ENCODE measurements around the gene ERRFI1. TPM values are rescaled to one million over a fixed set of nuclear protein-coding genes. Genes with fewer than 3 reads are reported as not detected.
"Not testable (repeated sequence)": the region's sequence is repeated elsewhere in the genome, so short reads cannot be mapped to it uniquely, and the experiment has no call there.

Gene ERRFI1
- total and polyA plus RNA-seq, 10 of the 15 experiments (the other 5 are each of a cell fraction or from before 2014, with no cell fraction given), result 0.90 to 6.5 (median 3.1) TPM

- TF ChIP-seq ZBTB11 (CRISPR knock-in tag; IDR thresholded peaks at IDR 0.05) (no peak), NRF1 (conservative IDR thresholded peaks at IDR 0.05; ENCODE audit: low read depth, low read length) (no peak), STAT3 (IDR thresholded peaks at IDR 0.05; ENCODE audit: low read depth, low read length) (no peak), SIN3A (IDR thresholded peaks at IDR 0.05; ENCODE audit: low read depth, low read length) (no peak), SIX5 (IDR thresholded peaks at IDR 0.05; ENCODE audit: low read depth, low read length, severe bottlenecking) (no peak), FOXK2 (IDR thresholded peaks at IDR 0.05) (no peak)
These were observed 33.1 kb upstream of the ERRFI1 start (continued) for GRCh38 chr1:8059161-8059622.

GRCh38 chr1:8057779-8058178, 31.7 kb upstream of the ERRFI1 start:
- FAIRE-seq; H4K20me1 ChIP-seq (ENCODE audit: control insufficient read depth, insufficient read depth): not testable (repeated sequence)

More at GRCh38 chr1:8057779-8058178, 31.7 kb upstream of the ERRFI1 start:
- DNase-seq (ENCODE audit: low read depth, low spot score); H3K79me2 ChIP-seq (ENCODE audit: control insufficient read depth, insufficient read depth, low read length); H3K36me3 ChIP-seq (ENCODE audit: control insufficient read depth in 2 of 2, insufficient read depth in 2 of 2, low read length in 1 of 2); ATAC-seq; H3K27ac ChIP-seq (ENCODE audit: control insufficient read depth, insufficient read depth); H3K4me3 ChIP-seq; POLR2A ChIA-PET; H3K4me2 ChIP-seq (ENCODE audit: control insufficient read depth, insufficient read depth); BruUV-seq (replicated peaks); H3K9me3 ChIP-seq (replicated peaks; ENCODE audit: control insufficient read depth, insufficient read depth, low read length); in situ Hi-C loops (cut with MboI); H3K4me1 ChIP-seq (ENCODE audit: control insufficient read depth, insufficient read depth, low read length); intact Hi-C loops (cut with micrococcal nuclease; ENCODE audit: unreplicated experiment); CTCF ChIA-PET; H3K27me3 ChIP-seq (replicated peaks in 1 of 2; ENCODE audit: control insufficient read depth in 2 of 2, insufficient read depth in 2 of 2, low read length in 1 of 2); H3K9ac ChIP-seq (ENCODE audit: control insufficient read depth, insufficient read depth, low read length); H2AFZ ChIP-seq (ENCODE audit: control insufficient read depth, low read depth, low read length); SMC1A ChIA-PET (ENCODE audit: uncharacterized antibody, unreplicated experiment): not testable (repeated sequence)
- peak in 1 of 2 experiments; percentile 82; a peak in 2 of 4 replicates for TF ChIP-seq ETV6 (conservative IDR thresholded peaks at IDR 0.05 in 1 of 2, IDR thresholded peaks at IDR 0.05 in 1 of 2; ENCODE audit: borderline replicate concordance in 1 of 2, low read depth in 1 of 2)
- RAD21 ChIA-PET (ENCODE audit: unreplicated experiment), result interaction anchor here (0.8 kb wide), 1 partner anchor 225 kb away, joined by 3 read pairs; no protein-coding TSS in a partner anchor
- WGBS (ENCODE audit: insufficient coverage, insufficient replicate concordance, low lambda C conversion rate, missing lambda C conversion rate), result 96% methylated on average over 7 of the region's 7 CpGs

All from GM12878 (cell line).